HuH-7.5 (cell line): ENCODE measurements around the gene CLIC5.
"Not testable (repeated sequence)": the region's sequence is repeated elsewhere in the genome, so short reads cannot be mapped to it uniquely, and the experiment has no call there.

Source experiments
- DNase-seq: peaks from one replicate; pipeline ENCODE4 v3.0.0; 2011; ENCODE audit warnings: low spot score

CLIC5 gene

GRCh38 chr6:45926423-45926822 lies 89.2 kb downstream of the CLIC5 start:
- not testable (repeated sequence) for DNase-seq

DNA sequence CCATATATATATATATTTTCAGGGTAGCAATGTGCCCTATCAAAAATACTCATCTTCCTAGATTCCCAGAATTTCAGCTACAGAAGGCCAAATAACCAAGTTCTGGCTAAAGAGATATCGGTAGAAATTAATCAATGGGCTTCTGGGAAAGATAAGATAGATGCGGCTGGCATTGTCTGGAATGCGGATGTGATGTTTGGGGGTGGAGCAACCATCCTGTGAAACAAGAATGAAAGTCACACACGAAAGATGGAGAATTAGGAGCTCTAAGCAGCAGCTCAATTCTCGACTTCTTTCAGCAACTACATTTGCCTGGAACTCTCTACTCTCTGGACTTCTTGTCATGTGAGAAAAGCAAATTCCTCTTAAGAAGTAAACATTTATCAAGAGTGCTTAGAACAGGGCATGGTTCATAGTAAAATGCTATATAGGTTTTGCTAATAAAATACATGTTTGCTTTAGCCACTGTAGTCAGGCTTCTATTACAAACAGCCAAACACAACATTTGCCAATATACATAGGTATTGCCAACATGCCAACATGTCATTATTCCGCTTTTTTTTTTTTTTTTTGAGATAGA lies 90.8 kb downstream of the CLIC5 start:
- no peak for DNase-seq

DNA sequence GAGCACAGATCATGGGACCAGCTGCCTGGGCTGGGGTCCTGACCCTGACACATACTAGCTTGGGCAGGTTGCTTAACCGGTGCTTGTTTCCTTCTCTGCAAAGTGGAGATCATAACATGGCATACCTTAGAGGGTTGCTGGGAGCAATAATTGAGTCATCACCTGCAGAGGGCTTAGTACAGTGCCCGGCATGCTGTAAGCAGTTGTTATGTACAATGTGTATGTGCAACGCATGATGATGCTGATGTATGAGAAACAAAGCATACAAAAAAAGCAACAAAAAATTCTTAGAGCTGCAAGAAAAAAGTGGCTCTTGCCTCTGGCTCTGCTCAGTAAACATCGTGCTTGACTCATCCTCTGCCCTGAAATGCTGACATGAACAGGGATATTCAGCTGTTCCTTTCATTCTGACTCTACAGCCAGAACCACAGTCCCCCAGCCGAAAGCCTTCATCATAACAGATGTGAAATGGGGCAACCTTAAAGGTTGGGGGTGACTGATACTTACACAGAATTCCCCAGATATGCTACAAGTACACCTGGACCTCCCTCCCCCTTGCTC lies 91.7 kb downstream of the CLIC5 start:
- no peak for DNase-seq

GRCh38 chr6:45922728-45923351 lies 92.8 kb downstream of the CLIC5 start:
- peak; percentile 15 for DNase-seq

- no peak for DNase-seq
Measured at GRCh38 chr6:45921691-45922281, 93.9 kb downstream of the CLIC5 start.

GRCh38 chr6:45920819-45921511 lies 94.7 kb downstream of the CLIC5 start:
- DNase-seq, result no peak

GRCh38 chr6:45917439-45917838 lies 98.2 kb downstream of the CLIC5 start:
- no peak for DNase-seq

DNA sequence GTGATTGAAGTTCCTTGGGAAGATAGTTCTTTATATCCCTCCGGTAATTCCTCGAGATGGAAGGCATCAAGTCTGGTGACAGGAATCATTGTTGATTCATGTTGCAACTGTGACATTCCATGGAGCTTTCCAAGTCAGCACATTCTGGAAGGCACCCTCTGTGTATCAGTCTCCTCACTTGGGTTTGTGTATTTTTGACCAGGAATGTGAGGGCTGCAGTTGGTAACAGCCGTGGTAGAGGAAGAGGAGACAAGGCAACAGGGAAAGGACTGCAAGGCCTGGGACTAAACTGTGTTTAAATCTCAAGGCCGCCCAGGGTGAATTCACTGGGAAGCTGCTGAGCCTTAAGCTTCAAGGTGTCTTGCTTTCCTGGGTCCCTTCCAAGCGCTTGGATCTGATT lies 99.0 kb downstream of the CLIC5 start:
- no peak for DNase-seq

GRCh38 chr6:45915780-45916468 lies 99.7 kb downstream of the CLIC5 start:
- no peak for DNase-seq

DNA sequence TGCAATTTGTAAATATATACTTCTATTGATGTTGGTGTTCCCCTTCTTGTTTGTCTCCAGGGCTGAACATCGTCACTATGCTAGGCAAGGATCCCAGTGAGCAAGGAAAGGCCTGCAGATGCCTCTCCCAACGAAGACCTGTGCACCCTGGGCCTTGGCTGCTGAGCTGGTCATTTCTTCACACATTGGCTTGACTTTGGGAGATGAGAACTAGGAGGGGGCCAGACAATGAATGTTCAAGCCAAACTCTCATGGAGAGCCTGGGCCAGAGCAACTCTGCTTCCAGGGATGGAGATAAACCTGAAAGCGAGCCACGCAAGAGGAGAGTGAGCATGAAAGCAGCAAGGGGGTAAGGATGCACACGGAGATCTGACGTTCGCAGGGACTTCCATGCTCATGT lies 104.0 kb downstream of the CLIC5 start:
- no peak for DNase-seq

- no peak for DNase-seq
Measured at GRCh38 chr6:45903959-45904358, 111.7 kb downstream of the CLIC5 start.

DNA sequence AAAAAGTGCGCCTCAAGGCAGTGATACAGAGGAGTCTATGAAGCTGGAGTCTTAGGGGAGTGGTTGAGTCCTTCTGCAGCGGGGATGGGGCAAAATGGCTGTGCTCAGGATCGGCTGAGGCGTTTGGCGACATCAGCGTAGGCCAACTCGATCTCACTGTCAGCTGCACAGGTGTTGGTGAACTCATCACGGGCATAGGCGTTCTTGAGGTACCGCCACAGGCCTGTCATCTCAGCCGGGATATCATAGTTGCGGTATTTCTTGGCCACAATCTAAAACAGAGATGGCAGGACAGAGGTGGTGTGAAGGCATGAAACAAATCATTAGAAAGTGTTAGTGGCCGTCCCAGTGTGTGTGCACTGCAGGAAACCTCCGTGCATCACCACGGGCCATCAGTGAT lies 112.7 kb downstream of the CLIC5 start:
- DNase-seq, result no peak

DNA sequence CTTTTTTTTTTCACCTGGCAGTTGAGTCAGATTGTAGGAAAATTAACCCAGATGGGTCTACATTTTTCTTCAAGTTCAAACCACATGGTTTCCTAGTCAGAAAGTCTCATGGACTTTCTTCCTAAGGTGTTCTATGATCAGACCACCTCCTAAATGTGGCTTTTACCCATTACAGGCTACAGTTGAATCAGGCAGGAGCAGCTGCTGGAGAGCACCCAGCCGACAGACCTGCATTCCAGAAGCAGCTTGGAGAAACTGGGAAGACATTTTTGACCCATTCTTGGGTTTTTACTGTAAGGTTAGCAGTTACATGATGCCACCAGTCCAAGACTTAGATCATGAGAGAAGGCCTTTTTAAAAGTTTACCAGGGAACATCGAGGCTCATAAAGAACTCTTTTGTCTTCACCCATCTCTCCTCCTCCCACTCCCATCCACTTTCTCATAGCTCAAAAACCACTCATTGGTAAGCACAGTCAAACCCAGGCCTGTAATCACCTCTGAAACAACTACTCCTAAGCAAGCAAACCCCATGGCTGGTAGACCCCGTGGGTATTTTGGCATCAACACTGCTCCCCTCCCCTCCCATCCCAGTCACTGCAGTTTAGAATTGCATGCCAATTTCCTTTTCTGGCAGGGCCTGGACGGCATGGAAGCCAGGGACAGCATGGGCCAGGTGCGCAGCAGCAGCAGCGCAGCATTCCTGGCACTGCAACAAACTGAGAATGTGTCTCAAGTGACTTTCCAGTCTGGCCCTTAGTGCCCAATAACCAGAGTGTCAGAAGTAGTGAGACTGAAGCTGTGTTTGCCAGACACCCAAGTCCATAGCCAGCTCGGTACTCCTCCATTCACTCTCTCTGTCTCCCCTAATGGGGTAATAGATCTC lies 113.7 kb downstream of the CLIC5 start:
- no peak for DNase-seq

GRCh38 chr6:45900808-45901752 lies 114.6 kb downstream of the CLIC5 start:
- no peak for DNase-seq

DNA sequence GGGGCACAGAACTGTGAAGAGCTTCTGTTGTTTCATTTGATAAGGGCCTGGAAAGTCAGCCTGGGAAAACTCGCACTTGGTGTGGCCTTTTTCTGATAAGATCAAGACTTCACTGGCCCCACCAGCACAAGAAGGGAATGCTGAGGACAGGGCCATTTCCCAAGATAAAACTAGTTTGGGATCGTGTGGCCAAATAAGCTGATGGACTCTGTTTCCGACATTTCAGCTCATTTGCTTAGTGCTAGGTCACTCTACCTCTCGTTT lies 116.0 kb downstream of the CLIC5 start:
- DNase-seq, result no peak

GRCh38 chr6:45898941-45899682 lies 116.5 kb downstream of the CLIC5 start:
- no peak for DNase-seq

GRCh38 chr6:45896783-45897441 lies 118.7 kb downstream of the CLIC5 start:
- no peak for DNase-seq

DNA sequence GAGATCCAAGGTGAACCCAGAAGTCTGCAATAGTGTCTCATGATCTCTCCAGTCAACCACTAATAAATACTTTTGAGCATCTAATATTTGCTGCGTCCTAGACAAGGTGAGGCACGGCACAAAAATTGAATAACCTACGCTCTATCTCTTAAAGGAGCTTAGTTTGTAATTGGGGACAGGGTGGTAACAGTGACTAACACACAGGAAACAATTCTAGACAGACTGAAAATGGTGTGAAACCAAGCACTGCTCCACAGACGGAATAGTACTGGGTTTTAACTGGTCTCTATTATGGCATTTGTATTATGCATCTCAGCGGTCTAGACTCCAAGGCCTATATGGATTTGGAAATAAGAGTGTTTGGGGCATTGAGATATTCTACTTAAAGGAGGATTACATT lies 120.1 kb downstream of the CLIC5 start:
- no peak for DNase-seq

DNA sequence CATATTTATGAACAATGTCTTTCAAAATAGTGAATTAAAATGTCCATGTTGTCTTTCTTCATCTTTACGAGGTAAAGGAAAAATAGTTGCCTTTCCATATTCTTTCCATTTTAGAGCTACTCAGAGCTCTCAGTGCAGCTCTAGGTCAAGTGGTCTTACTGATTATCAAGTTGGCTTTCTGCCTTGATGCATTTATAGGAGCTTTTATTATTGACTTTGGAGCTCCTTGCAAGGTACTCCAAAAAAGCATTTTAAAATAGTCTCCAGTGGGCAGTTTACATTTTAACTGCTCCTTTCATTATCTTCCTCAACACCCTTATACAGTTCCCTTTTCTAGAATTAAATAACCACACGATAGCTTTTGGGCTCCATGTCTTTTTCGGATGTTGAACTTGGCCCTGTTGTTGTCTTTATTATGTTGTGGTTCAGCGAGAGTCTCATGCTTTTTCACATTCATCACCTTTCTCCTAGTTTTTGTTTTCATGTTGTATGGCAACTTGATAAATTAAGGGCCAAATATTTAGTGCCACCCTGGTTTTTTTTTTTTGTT lies 122.9 kb downstream of the CLIC5 start:
- no peak for DNase-seq
